Neural cell (in vitro differentiated cells): ENCODE data around the gene AVPI1. TPM values are rescaled to one million over a fixed set of nuclear protein-coding genes. Genes with fewer than 3 reads are reported as not detected.

Source experiments
- H2AFZ ChIP-seq: fragments of 200-600, 300-800 bp; sonication (generic), shearing (Covaris generic); 2 replicates; pipeline ENCODE4 v1.6.0; 2014; ENCODE audit warnings: low read depth, mild to moderate bottlenecking, antibody characterized with exemption, low read length, moderate library complexity
- H3F3A ChIP-seq: fragments of 200-600 bp; shearing (Covaris generic); 2 replicates; pipeline ENCODE4 v1.6.1; 2016; ENCODE audit warnings: mild to moderate bottlenecking, moderate library complexity, mixed read lengths, antibody characterized with exemption, low read length; ENCODE audit not compliant: insufficient read depth, poor library complexity, severe bottlenecking
- H3K27ac ChIP-seq: fragments of 200-600, 300-800 bp; sonication (generic), shearing (Covaris generic); 2 replicates; pipeline ENCODE4 v1.5.1; 2014; ENCODE audit warnings: mild to moderate bottlenecking, low read length, moderate library complexity
- H3K27me3 ChIP-seq: fragments of 300-800, 200-600 bp; sonication (generic), shearing (Covaris generic); 2 replicates; pipeline ENCODE4 v1.6.0; 2014; ENCODE audit warnings: mild to moderate bottlenecking, low read depth, low read length, moderate library complexity; ENCODE audit not compliant: insufficient read depth
- H3K36me3 ChIP-seq: fragments of 300-800, 200-600 bp; sonication (generic), shearing (Covaris generic); 2 replicates; pipeline ENCODE4 v1.5.1; 2014; ENCODE audit warnings: mild to moderate bottlenecking, antibody characterized with exemption, low read length, moderate library complexity; ENCODE audit not compliant: insufficient read depth
- H3K4me2 ChIP-seq: fragments of 300-800, 200-600 bp; sonication (generic), shearing (Covaris generic); 2 replicates; pipeline ENCODE4 v1.6.0; 2014; ENCODE audit warnings: mild to moderate bottlenecking, low read length
- H3K4me3 ChIP-seq: fragments of 300-800, 200-600 bp; sonication (generic), shearing (Covaris generic); 2 replicates; pipeline ENCODE4 v1.5.1; 2014; ENCODE audit warnings: mild to moderate bottlenecking, low read length, moderate library complexity
- H3K79me2 ChIP-seq: fragments of 200-600 bp; shearing (Covaris generic); replicated peaks from 2 replicates; pipeline ENCODE4 v1.6.0; 2014; ENCODE audit warnings: mild to moderate bottlenecking, low read length, moderate library complexity; ENCODE audit not compliant: insufficient read depth
- H3K9ac ChIP-seq: fragments of 300-800, 200-600 bp; sonication (generic), shearing (Covaris generic); 2 replicates; pipeline ENCODE4 v1.6.1; 2016; ENCODE audit warnings: mild to moderate bottlenecking, low read length, mixed read lengths
- H3K9me2 ChIP-seq: fragments of 200-600 bp; shearing (Covaris generic); 2 replicates; pipeline ENCODE4 v1.6.1; 2016; ENCODE audit warnings: mild to moderate bottlenecking, low read length, mixed read lengths; ENCODE audit not compliant: insufficient read depth
- H3K9me3 ChIP-seq: fragments of 200-600, 300-800 bp; sonication (generic), shearing (Covaris generic); 2 replicates; pipeline ENCODE4 v1.6.1; 2016; ENCODE audit warnings: mild to moderate bottlenecking, mixed run types, low read length, moderate library complexity, mixed read lengths
- H4K20me1 ChIP-seq: fragments of 200-600 bp; shearing (Covaris generic); 2 replicates; pipeline ENCODE4 v1.6.1; 2016; ENCODE audit warnings: mild to moderate bottlenecking, mixed run types; ENCODE audit not compliant: insufficient read depth
- EP300 ChIP-seq: fragments of 450-650 bp; conservative IDR thresholded peaks from 2 replicates; pipeline ENCODE4 v1.6.1; 2014; ENCODE audit warnings: antibody characterized with exemption, mild to moderate bottlenecking, moderate library complexity; ENCODE audit not compliant: poor library complexity, severe bottlenecking
- EZH2 ChIP-seq: fragments of 200-600, 300-800 bp; shearing (Covaris generic), sonication (generic); IDR thresholded peaks from 2 replicates; pipeline ENCODE4 v1.6.1; 2014; ENCODE audit warnings: antibody characterized with exemption, low read length, borderline replicate concordance, mild to moderate bottlenecking; ENCODE audit not compliant: insufficient read depth, poor library complexity, severe bottlenecking
- MXI1 ChIP-seq: fragments of 450-650 bp; conservative IDR thresholded peaks from 2 replicates; pipeline ENCODE4 v1.6.1; 2014; ENCODE audit warnings: antibody characterized with exemption, mild to moderate bottlenecking; ENCODE audit not compliant: poor library complexity, severe bottlenecking
- POLR2AphosphoS5 ChIP-seq: IDR thresholded peaks from 2 replicates; pipeline ENCODE4 v1.6.1; 2012
- RAD21 ChIP-seq: fragments of 450-650 bp; conservative IDR thresholded peaks from 2 replicates; pipeline ENCODE4 v1.6.1; 2014; ENCODE audit warnings: antibody characterized with exemption, mild to moderate bottlenecking, moderate library complexity
- SMC3 ChIP-seq: fragments of 450-650 bp; conservative IDR thresholded peaks from 2 replicates; pipeline ENCODE4 v1.6.1; 2014; ENCODE audit warnings: antibody characterized with exemption, mild to moderate bottlenecking, moderate library complexity; ENCODE audit not compliant: poor library complexity
- TAF1 ChIP-seq: IDR thresholded peaks from 2 replicates; pipeline ENCODE4 v1.6.1; 2012; ENCODE audit warnings: low read depth
- polyA plus RNA-seq: library from polyadenylated mRNA; depleted of rRNA; stranded (reverse); fragments of >200 nt; gene quantifications from 2 replicates; pipeline ENCODE4 v1.2.3, GENCODE V29; 2014
- TF ChIP-seq, protein P1 (sequence below): IDR thresholded peaks from 2 replicates; pipeline ENCODE4 v1.6.1; 2012; ENCODE audit warnings: borderline replicate concordance
- TF ChIP-seq, protein P2 (sequence below): fragments of 450-650 bp; IDR thresholded peaks from 2 replicates; pipeline ENCODE4 v1.5.1; 2014; ENCODE audit warnings: antibody characterized with exemption, mild to moderate bottlenecking, moderate library complexity; ENCODE audit not compliant: poor library complexity, severe bottlenecking

The AVPI1 gene
- polyA plus RNA-seq, 1 donor from 2014 or later, result 1.3 TPM

DNA sequence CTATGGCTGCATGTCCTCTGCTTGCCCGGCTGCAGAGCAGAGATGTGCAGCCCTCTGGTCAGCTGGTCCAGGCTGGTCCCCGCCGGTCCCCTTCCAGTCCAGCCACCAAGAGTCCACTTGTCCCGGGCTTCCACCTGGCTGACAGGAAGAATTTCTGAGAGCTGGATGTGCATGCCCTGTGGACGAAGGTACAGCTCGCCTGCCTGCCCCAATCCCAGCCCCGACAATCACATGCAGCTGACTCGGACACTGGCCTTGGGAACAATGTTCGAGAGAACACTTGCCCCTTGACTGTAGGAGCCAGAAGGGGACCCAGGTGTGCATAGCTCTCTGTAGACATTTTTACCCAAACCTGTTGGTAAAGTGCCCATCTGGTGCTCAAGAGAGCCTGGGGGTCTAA is 11.8 kb downstream of the AVPI1 start:
- no peak for TF ChIP-seq EZH2
- TF ChIP-seq, protein P1, sequence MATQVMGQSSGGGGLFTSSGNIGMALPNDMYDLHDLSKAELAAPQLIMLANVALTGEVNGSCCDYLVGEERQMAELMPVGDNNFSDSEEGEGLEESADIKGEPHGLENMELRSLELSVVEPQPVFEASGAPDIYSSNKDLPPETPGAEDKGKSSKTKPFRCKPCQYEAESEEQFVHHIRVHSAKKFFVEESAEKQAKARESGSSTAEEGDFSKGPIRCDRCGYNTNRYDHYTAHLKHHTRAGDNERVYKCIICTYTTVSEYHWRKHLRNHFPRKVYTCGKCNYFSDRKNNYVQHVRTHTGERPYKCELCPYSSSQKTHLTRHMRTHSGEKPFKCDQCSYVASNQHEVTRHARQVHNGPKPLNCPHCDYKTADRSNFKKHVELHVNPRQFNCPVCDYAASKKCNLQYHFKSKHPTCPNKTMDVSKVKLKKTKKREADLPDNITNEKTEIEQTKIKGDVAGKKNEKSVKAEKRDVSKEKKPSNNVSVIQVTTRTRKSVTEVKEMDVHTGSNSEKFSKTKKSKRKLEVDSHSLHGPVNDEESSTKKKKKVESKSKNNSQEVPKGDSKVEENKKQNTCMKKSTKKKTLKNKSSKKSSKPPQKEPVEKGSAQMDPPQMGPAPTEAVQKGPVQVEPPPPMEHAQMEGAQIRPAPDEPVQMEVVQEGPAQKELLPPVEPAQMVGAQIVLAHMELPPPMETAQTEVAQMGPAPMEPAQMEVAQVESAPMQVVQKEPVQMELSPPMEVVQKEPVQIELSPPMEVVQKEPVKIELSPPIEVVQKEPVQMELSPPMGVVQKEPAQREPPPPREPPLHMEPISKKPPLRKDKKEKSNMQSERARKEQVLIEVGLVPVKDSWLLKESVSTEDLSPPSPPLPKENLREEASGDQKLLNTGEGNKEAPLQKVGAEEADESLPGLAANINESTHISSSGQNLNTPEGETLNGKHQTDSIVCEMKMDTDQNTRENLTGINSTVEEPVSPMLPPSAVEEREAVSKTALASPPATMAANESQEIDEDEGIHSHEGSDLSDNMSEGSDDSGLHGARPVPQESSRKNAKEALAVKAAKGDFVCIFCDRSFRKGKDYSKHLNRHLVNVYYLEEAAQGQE, result no peak
- TF ChIP-seq RAD21, result no peak
- no peak for TF ChIP-seq EP300
- no peak for TF ChIP-seq TAF1
- TF ChIP-seq SMC3, result no peak
- TF ChIP-seq POLR2AphosphoS5, result no peak
- no peak for TF ChIP-seq MXI1
- TF ChIP-seq, protein P2, sequence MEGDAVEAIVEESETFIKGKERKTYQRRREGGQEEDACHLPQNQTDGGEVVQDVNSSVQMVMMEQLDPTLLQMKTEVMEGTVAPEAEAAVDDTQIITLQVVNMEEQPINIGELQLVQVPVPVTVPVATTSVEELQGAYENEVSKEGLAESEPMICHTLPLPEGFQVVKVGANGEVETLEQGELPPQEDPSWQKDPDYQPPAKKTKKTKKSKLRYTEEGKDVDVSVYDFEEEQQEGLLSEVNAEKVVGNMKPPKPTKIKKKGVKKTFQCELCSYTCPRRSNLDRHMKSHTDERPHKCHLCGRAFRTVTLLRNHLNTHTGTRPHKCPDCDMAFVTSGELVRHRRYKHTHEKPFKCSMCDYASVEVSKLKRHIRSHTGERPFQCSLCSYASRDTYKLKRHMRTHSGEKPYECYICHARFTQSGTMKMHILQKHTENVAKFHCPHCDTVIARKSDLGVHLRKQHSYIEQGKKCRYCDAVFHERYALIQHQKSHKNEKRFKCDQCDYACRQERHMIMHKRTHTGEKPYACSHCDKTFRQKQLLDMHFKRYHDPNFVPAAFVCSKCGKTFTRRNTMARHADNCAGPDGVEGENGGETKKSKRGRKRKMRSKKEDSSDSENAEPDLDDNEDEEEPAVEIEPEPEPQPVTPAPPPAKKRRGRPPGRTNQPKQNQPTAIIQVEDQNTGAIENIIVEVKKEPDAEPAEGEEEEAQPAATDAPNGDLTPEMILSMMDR, result no peak

DNA sequence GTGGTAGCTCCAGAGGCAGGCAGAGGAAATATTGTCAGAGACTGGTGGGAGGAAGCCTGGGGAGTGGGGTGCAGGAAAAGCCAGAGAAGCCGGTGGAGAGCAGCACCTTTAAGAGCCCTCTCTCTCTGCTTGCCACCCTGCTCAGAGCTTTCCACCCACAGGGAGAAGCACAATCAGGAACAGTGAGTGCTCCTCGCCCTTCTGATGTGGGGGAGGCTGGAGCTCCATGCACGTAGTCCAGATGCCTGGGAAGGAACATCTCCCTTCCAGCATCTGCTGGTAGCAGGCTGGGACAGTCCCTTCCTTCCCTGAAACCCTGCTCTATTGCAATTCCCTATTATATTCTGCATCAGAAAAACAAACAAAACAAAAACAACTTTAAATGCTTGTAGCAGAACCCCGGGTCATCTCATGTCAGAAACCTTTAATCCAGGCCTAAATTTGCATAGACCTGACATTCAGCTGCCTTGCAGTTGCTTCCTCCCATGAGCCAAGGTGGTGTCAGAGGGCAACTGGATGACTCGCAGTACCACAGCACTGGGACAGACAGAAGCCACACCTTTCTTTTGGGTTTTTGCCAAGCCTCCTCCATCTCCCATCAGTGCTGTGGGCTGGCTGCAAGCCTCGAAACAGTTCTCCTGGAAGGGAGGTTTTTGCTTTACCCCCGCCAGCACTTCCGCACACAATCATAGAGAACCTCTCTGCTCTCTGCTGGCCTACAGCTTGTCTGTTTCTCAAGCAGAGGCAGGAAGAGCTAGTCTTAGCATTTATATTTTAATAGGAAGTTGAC is 13.1 kb downstream of the AVPI1 start:
- Histone ChIP-seq H3K4me2 (no peak overlapping the region), H3K4me3 (no peak overlapping the region), H3K27me3 (no peaks in the 10 kb centered on the region), H3K9me3 (no peaks in the 10 kb centered on the region), H3K9ac (no peak overlapping the region), H3F3A (no peaks in the 10 kb centered on the region), H4K20me1 (no peaks in the 10 kb centered on the region), H3K9me2 (no peaks in the 10 kb centered on the region), H2AFZ (no peak overlapping the region), H3K27ac (no peak overlapping the region), H3K36me3 (no peaks in the 10 kb centered on the region), H3K79me2 (no peaks in the 10 kb centered on the region)
- no peak for TF ChIP-seq POLR2AphosphoS5
- TF ChIP-seq, protein P2, result no peak
- no peak for TF ChIP-seq EP300
- no peak for TF ChIP-seq TAF1
- no peak for TF ChIP-seq RAD21
- TF ChIP-seq, protein P1, result no peak
- TF ChIP-seq EZH2, result no peak
- TF ChIP-seq SMC3, result no peak
- no peak for TF ChIP-seq MXI1

More for the DNA sequence above, 11.8 kb downstream of the AVPI1 start:
- H3K9ac ChIP-seq, result no peak overlapping the region
- no peaks in the 10 kb centered on the region for H3K27me3 ChIP-seq
- H4K20me1 ChIP-seq, result no peaks in the 10 kb centered on the region
- no peak overlapping the region for H2AFZ ChIP-seq
- H3K27ac ChIP-seq, result no peak overlapping the region
- H3K79me2 ChIP-seq, result no peaks in the 10 kb centered on the region
- H3K9me3 ChIP-seq, result no peaks in the 10 kb centered on the region
- H3K4me2 ChIP-seq, result no peak overlapping the region
- no peak overlapping the region for H3K4me3 ChIP-seq
- no peaks in the 10 kb centered on the region for H3K9me2 ChIP-seq
- H3K36me3 ChIP-seq, result no peaks in the 10 kb centered on the region
- H3F3A ChIP-seq, result no peaks in the 10 kb centered on the region
